CD14-positive monocyte (primary cell): ENCODE results near the gene IFIT1. TPM values are rescaled to one million over a fixed set of nuclear protein-coding genes. Genes with fewer than 3 reads are reported as not detected.
"Not testable (repeated sequence)": the region's sequence is repeated elsewhere in the genome, so short reads cannot be mapped to it uniquely, and the experiment has no call there.

Experiments used
- DNase-seq, 3 donors: peaks; one replicate each; pipeline ENCODE4 v3.0.0-alpha.2; 2011 to 2022
- H2AFZ ChIP-seq: 2 replicates; pipeline ENCODE4 v1.6.0; 2012; ENCODE audit warnings: mild to moderate bottlenecking, low read depth, low read length, inconsistent platforms; ENCODE audit not compliant: insufficient read depth, poor library complexity, severe bottlenecking
- H3K27ac ChIP-seq, 2 donors: 1 replicate in 1 of 2; 2 replicates in 1 of 2; pipeline ENCODE4 v1.5.1; 2012 to 2013; ENCODE audit warnings: low read length in 2 of 2, control low read depth in 1 of 2, inconsistent platforms in 1 of 2, low read depth in 1 of 2, mild to moderate bottlenecking in 1 of 2
- H3K27me3 ChIP-seq, 2 donors: one replicate each; pipeline versions ENCODE4 v1.6.0 to v1.6.1; 2011 to 2013; ENCODE audit warnings: low read length in 2 of 2; ENCODE audit not compliant: control insufficient read depth in 2 of 2, insufficient read depth in 2 of 2
- H3K36me3 ChIP-seq, 2 donors: replicated peaks in 1 of 2; 1 replicate in 1 of 2; 2 replicates in 1 of 2; pipeline versions ENCODE4 v1.5.1 to v1.6.1; 2012 to 2013; ENCODE audit warnings: low read length in 2 of 2, control low read depth in 1 of 2, inconsistent platforms in 1 of 2, mild to moderate bottlenecking in 1 of 2; ENCODE audit not compliant: insufficient read depth in 2 of 2, control insufficient read depth in 1 of 2
- H3K4me1 ChIP-seq, 2 donors: 1 replicate in 1 of 2; 2 replicates in 1 of 2; pipeline versions ENCODE4 v1.5.1 to v1.6.1; 2012 to 2013; ENCODE audit warnings: low read length in 2 of 2, control low read depth in 1 of 2, inconsistent platforms in 1 of 2, mild to moderate bottlenecking in 1 of 2, moderate library complexity in 1 of 2; ENCODE audit not compliant: insufficient read depth in 2 of 2, control insufficient read depth in 1 of 2
- H3K4me2 ChIP-seq: replicated peaks from 2 replicates; pipeline ENCODE3; 2012; ENCODE audit warnings: low read length, moderate library complexity, mild to moderate bottlenecking; ENCODE audit not compliant: poor library complexity, severe bottlenecking; ENCODE audit errors: extremely low read depth
- H3K4me3 ChIP-seq, 3 experiments: fragments of 200-600 bp in 1 of 3; sonication (generic) in 1 of 3; replicated peaks in 1 of 3; 1 replicate in 2 of 3; 2 replicates in 1 of 3; pipeline ENCODE4 v1.5.1; 2011 to 2013; ENCODE audit warnings: low read length in 3 of 3, mild to moderate bottlenecking in 3 of 3, control low read depth in 2 of 3, low read depth in 2 of 3, inconsistent platforms in 1 of 3, moderate library complexity in 1 of 3
- H3K79me2 ChIP-seq: 2 replicates; pipeline ENCODE4 v1.6.0; 2012; ENCODE audit warnings: mild to moderate bottlenecking, control low read depth, inconsistent platforms, low read length, moderate library complexity; ENCODE audit not compliant: insufficient read depth
- H3K9ac ChIP-seq: 2 replicates; pipeline ENCODE4 v1.6.0; 2017; ENCODE audit warnings: low read length, mild to moderate bottlenecking; ENCODE audit not compliant: insufficient read depth, poor library complexity, severe bottlenecking
- H3K9me3 ChIP-seq, 2 donors: replicated peaks in 1 of 2; 1 replicate in 1 of 2; 2 replicates in 1 of 2; pipeline versions ENCODE4 v1.5.1 to v1.6.1; 2012 to 2013; ENCODE audit warnings: low read length in 2 of 2, control low read depth in 1 of 2; ENCODE audit not compliant: control insufficient read depth in 1 of 2, insufficient read depth in 1 of 2
- H4K20me1 ChIP-seq: 2 replicates; pipeline ENCODE4 v1.6.0; 2012; ENCODE audit warnings: mild to moderate bottlenecking, low read length, control low read depth, moderate library complexity; ENCODE audit not compliant: insufficient read depth
- H3K27ac Mint-ChIP-seq, 7 donors: one replicate each; pipeline ENCODE4 v1.8.0; 2020; ENCODE audit warnings: mild to moderate bottlenecking in 7 of 7, mixed read lengths in 7 of 7, moderate library complexity in 6 of 7, inconsistent platforms in 2 of 7
- H3K27me3 Mint-ChIP-seq, 3 donors: one replicate each; pipeline ENCODE4 v1.8.0; 2021 to 2022; ENCODE audit warnings: low read depth in 3 of 3, mild to moderate bottlenecking in 3 of 3, mixed read lengths in 3 of 3, moderate library complexity in 3 of 3, inconsistent platforms in 1 of 3
- H3K36me3 Mint-ChIP-seq, 2 donors: one replicate each; pipeline ENCODE4 v1.8.0; 2020; ENCODE audit warnings: mixed read lengths in 2 of 2, inconsistent platforms in 1 of 2, mild to moderate bottlenecking in 1 of 2
- H3K4me1 Mint-ChIP-seq: one replicate; pipeline ENCODE4 v1.8.0; 2020; ENCODE audit warnings: mild to moderate bottlenecking, mixed read lengths
- H3K4me3 Mint-ChIP-seq, 2 donors: one replicate each; pipeline ENCODE4 v1.8.0; 2020; ENCODE audit warnings: mild to moderate bottlenecking in 2 of 2, mixed read lengths in 2 of 2, moderate library complexity in 1 of 2
- H3K9me3 Mint-ChIP-seq, 7 donors: one replicate each; pipeline ENCODE4 v1.8.0; 2020 to 2022; ENCODE audit warnings: mixed read lengths in 7 of 7, mild to moderate bottlenecking in 6 of 7, moderate library complexity in 6 of 7, inconsistent platforms in 2 of 7
- WGBS: methylation state at CpG from one replicate; pipeline ENCODE4 v1.1.5; 2013; ENCODE audit warnings: missing lambda C conversion rate; ENCODE audit not compliant: insufficient coverage; 5-methylcytosine and 5-hydroxymethylcytosine counted together
- intact Hi-C, 2 donors: fragments of 100-400 bp; cut with micrococcal nuclease; formaldehyde crosslinking; loops; one replicate each; pipeline versions ENCODE4 v1.15.0 to v1.15.1; 2023
- polyA plus RNA-seq, 3 donors: library from polyadenylated mRNA; depleted of rRNA in 1 of 3; unstranded in 2 of 3; stranded (reverse) in 1 of 3; fragments of 300-500 nt in 2 of 3; fragments of >200 nt in 1 of 3; fragmentation: Illumina TruSeq in 2 of 3; gene quantifications; 1 replicate in 2 of 3; 2 replicates in 1 of 3; pipeline ENCODE4 v1.2.3, GENCODE V29; 2012 to 2021

The IFIT1 gene
- polyA plus RNA-seq, 3 donors: 4.8 to 17.1 (median 12.1) TPM

- peaks cover 17 to 23% of the 10 kb centered on the region in 2 donors for H3K4me1 ChIP-seq
- H3K27me3 ChIP-seq, DNase-seq, H3K27ac Mint-ChIP-seq, H3K4me2 ChIP-seq, H3K9ac ChIP-seq, H2AFZ ChIP-seq, H3K36me3 ChIP-seq, H3K4me3 ChIP-seq, H3K27ac ChIP-seq, H3K79me2 ChIP-seq, H3K36me3 Mint-ChIP-seq, H3K4me3 Mint-ChIP-seq, intact Hi-C loops, H3K27me3 Mint-ChIP-seq, H4K20me1 ChIP-seq: not testable (repeated sequence)
- peaks cover 6 to 12% of the 10 kb centered on the region in 2 donors for H3K9me3 ChIP-seq
- H3K4me1 Mint-ChIP-seq: peaks cover 26% of the 10 kb centered on the region
- H3K9me3 Mint-ChIP-seq: peaks cover 5 to 16% (median 9%) of the 10 kb centered on the region in 7 donors
- 97% methylated on average over 4 of the region's 5 CpGs for whole genome bisulfite sequencing
These were observed 16.9 kb downstream of the IFIT1 start for GRCh38 chr10:89409282-89409681.

GRCh38 chr10:89410551-89410950 lies 18.1 kb downstream of the IFIT1 start:
- Histone ChIP-seq H3K79me2 (peaks cover 15% of the 10 kb centered on the region), H3K9me3 (peaks cover 6 to 12% of the 10 kb centered on the region in 2 donors), H3K27ac (peak overlapping the region in 1 of 2 donors; percentile 26), H3K4me1 (peaks cover 18 to 26% of the 10 kb centered on the region in 2 donors)
- not testable (repeated sequence) for H3K27me3 Mint-ChIP-seq, H3K36me3 ChIP-seq, H4K20me1 ChIP-seq, H3K4me3 Mint-ChIP-seq, H3K4me2 ChIP-seq, H3K36me3 Mint-ChIP-seq, H3K9ac ChIP-seq, H2AFZ ChIP-seq, H3K4me3 ChIP-seq, H3K27me3 ChIP-seq
- no CpG with 5 or more reads among the region's 5 CpGs for WGBS
- DNase-seq: peak in 1 of 3 donors; percentile 22
- intact Hi-C loops: loop anchor here in 1 of 2 donors (10.0 kb wide), 1 partner anchor 106 kb away; the partner anchor contains the start of gene IFIT2
- H3K4me1 Mint-ChIP-seq: peaks cover 30% of the 10 kb centered on the region
- H3K27ac Mint-ChIP-seq: peak overlapping the region in 1 of 7 donors; percentile 6
- H3K9me3 Mint-ChIP-seq: peaks cover 5 to 16% (median 9%) of the 10 kb centered on the region in 7 donors

DNA sequence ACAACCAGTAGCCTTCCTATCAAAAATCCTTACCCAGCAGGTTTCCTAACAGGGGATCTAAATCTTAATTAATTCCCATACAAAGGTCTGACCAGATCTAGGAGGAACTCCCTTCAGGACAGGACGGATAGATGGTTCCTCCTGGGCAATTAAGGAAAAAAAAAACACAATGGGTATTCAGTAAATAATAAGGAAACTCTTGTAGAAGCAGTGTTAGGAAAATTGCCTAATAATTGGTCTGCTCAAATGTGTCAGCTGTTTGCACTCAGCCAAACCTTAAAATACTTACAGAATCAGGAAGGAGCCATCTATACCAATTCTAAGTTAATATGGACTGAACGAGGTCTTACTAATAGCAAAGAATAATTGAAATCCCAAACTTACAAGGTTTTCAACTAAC lies 18.7 kb downstream of the IFIT1 start:
- H3K4me1 ChIP-seq: peaks cover 24 to 31% of the 10 kb centered on the region in 2 donors
- Mint-ChIP-seq H3K9me3 (peaks cover 5 to 13% (median 9%) of the 10 kb centered on the region in 7 donors), H3K27ac (peak overlapping the region in 1 of 7 donors; percentile 76), H3K4me1 (peaks cover 36% of the 10 kb centered on the region)
- not testable (repeated sequence) for H3K36me3 ChIP-seq, H3K9me3 ChIP-seq, H3K4me3 ChIP-seq, H3K27me3 ChIP-seq, H3K27me3 Mint-ChIP-seq, H3K4me2 ChIP-seq, H3K9ac ChIP-seq, H3K36me3 Mint-ChIP-seq, H4K20me1 ChIP-seq, H2AFZ ChIP-seq, H3K4me3 Mint-ChIP-seq
- DNase-seq: peak in 2 of 3 donors; percentile 7 to 11
- no CpG with 5 or more reads among the region's 2 CpGs for WGBS
- intact Hi-C loops: loop anchor here in 1 of 2 donors (10.0 kb wide), 1 partner anchor 106 kb away; the partner anchor contains the start of gene IFIT2
- H3K79me2 ChIP-seq: peaks cover 21% of the 10 kb centered on the region
- H3K27ac ChIP-seq: peak overlapping the region in 1 of 2 donors; percentile 26

DNA sequence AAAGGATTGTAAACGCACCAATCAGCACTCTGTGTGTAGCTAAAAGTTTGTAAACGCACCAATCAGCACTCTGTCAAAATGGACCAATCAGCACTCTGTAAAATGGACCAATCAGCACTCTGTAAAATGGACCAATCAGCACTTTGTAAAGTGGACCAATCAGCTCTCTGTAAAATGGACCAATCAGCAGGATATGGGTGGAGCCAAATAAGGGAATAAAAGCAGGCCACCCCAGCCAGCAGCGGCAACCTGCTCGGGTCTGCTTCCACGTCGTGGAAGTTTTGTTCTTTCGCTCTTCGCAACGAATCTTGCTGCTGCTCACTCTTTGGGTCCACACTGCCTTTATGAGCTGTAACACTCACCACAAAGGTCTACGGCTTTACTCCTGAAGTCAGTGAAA lies 19.9 kb downstream of the IFIT1 start:
- not testable (repeated sequence) for H2AFZ ChIP-seq, H3K4me3 ChIP-seq, H3K9me3 Mint-ChIP-seq, H3K9ac ChIP-seq, H3K27ac ChIP-seq, H3K9me3 ChIP-seq, H3K36me3 ChIP-seq, H3K27me3 ChIP-seq, H3K27me3 Mint-ChIP-seq, H3K4me3 Mint-ChIP-seq, H3K4me2 ChIP-seq
- intact Hi-C loops: loop anchor here in 1 of 2 donors (10.0 kb wide), 1 partner anchor 107 kb away; the partner anchor contains the start of gene IFIT2
- peaks cover 14% of the 10 kb centered on the region for H4K20me1 ChIP-seq
- H3K4me1 ChIP-seq: peaks cover 29 to 36% of the 10 kb centered on the region in 2 donors
- Mint-ChIP-seq H3K36me3 (peaks cover 13 to 14% of the 10 kb centered on the region in 2 donors), H3K27ac (peak overlapping the region in 1 of 7 donors; percentile 25), H3K4me1 (peaks cover 43% of the 10 kb centered on the region)
- H3K79me2 ChIP-seq: peaks cover 32% of the 10 kb centered on the region
- DNase-seq: peak in 1 of 3 donors; percentile 15
- WGBS: 89% methylated on average over 8 of the region's 10 CpGs
